Esophagus muscularis mucosa (tissue), 4 donors: ENCODE data around the gene PLN. TPM values are rescaled to one million over a fixed set of nuclear protein-coding genes. Genes with fewer than 3 reads are reported as not detected.

Experiments
- DNase-seq: peaks from one replicate; pipeline ENCODE4 v3.0.0-alpha.2; 2017; ENCODE audit errors: extremely low spot score
- H3K27ac ChIP-seq, 4 donors: fragments of 200-600 bp; sonication (generic); replicated peaks in 1 of 4; 1 replicate in 3 of 4; 2 replicates in 1 of 4; pipeline ENCODE4 v1.5.1; 2016 to 2019; ENCODE audit warnings: mild to moderate bottlenecking in 1 of 4
- H3K27me3 ChIP-seq, 4 donors: fragments of 200-600 bp; sonication (generic); one replicate each; pipeline versions ENCODE4 v1.5.1 to v1.6.0; 2016 to 2019
- H3K36me3 ChIP-seq, 4 donors: fragments of 200-600 bp; sonication (generic); one replicate each; pipeline ENCODE4 v1.5.1; 2016 to 2019
- H3K4me1 ChIP-seq, 4 donors: fragments of 200-600 bp; sonication (generic); one replicate each; pipeline ENCODE4 v1.5.1; 2016 to 2019
- H3K4me3 ChIP-seq, 4 donors: fragments of 200-600 bp; sonication (generic); 1 replicate in 2 of 4; 2 replicates in 2 of 4; pipeline ENCODE4 v1.5.1; 2016 to 2019; ENCODE audit warnings: mild to moderate bottlenecking in 4 of 4, moderate library complexity in 1 of 4
- H3K9me3 ChIP-seq, 4 donors: fragments of 200-600 bp; sonication (generic); 1 replicate in 3 of 4; 2 replicates in 1 of 4; pipeline ENCODE4 v1.5.1; 2016 to 2019
- EP300 ChIP-seq: sonication (generic); formaldehyde crosslinking; IDR thresholded peaks from one replicate; pipeline ENCODE4 v1.6.1; 2017; ENCODE audit warnings: antibody characterized with exemption
- POLR2A ChIP-seq: fragments of 450-650 bp; IDR thresholded peaks from one replicate; pipeline ENCODE4 v1.6.1; 2017; ENCODE audit warnings: antibody characterized with exemption, moderate library complexity, mild to moderate bottlenecking, low read depth
- POLR2AphosphoS5 ChIP-seq, 2 donors: sonication (generic); formaldehyde crosslinking; IDR thresholded peaks; one replicate each; pipeline ENCODE4 v1.6.1; 2017; ENCODE audit warnings: antibody characterized with exemption in 2 of 2
- WGBS: methylation state at CpG from one replicate; pipeline ENCODE4 v1.1.5; 2018; 5-methylcytosine and 5-hydroxymethylcytosine counted together
- intact Hi-C: fragments of 100-400 bp; cut with DNase I; formaldehyde crosslinking; loops from one replicate; pipeline ENCODE4 v1.15.1; 2023
- total RNA-seq, 4 donors: library from RNA; depleted of rRNA; stranded (reverse); fragments of >200 nt; gene quantifications; one replicate each; pipeline versions ENCODE4 v1.1.0 to v1.2.1, GENCODE V29; 2016
- TF ChIP-seq, protein P1 (sequence below), 3 experiments: fragments of 200-600 bp in 2 of 3; fragments of 450-650 bp in 1 of 3; sonication (generic) in 2 of 3; IDR thresholded peaks; one replicate each; pipeline ENCODE4 v1.5.1; 2017 to 2019; ENCODE audit warnings: antibody characterized with exemption in 3 of 3, mild to moderate bottlenecking in 2 of 3, moderate library complexity in 1 of 3

The PLN gene
- total RNA-seq, 4 donors from 2014 or later: 262 to 431 (median 319) TPM

DNA sequence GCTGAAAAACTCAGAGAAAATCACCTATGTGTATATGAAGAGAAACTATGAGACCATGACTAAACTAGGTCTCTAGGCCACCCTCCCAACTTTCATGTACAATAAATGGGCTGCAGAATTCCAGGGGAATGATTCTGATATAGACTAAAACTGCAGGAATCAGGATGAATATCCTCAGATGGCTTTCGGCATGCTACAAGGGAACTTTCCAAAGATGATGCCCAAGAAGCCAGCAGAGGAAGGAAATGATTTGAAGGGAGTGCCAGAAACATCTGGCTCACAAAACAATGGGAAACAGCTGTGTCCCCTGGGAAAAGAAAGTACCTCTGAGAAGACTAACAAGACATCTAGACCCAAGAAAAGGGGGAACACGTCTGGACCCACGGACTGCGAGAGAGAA is 41.1 kb downstream of the PLN start:
- no peaks in the 10 kb centered on the region for H3K36me3 ChIP-seq
- H3K27ac ChIP-seq: no peak overlapping the region
- TF ChIP-seq EP300: no peak
- TF ChIP-seq POLR2AphosphoS5 (IDR thresholded peaks at IDR 0.05): no peak
- H3K4me3 ChIP-seq: no peak overlapping the region
- intact Hi-C loops: loop anchor here (10.0 kb wide), 1 partner anchor 186 kb away; no protein-coding TSS in a partner anchor
- H3K4me1 ChIP-seq: peaks cover 0 to 20% (median 18%) of the 10 kb centered on the region in 4 donors
- 59% methylated on average over 4 of the region's 4 CpGs for WGBS
- DNase-seq: no peak
- no peaks in the 10 kb centered on the region for H3K27me3 ChIP-seq
- H3K9me3 ChIP-seq: no peaks in the 10 kb centered on the region

DNA sequence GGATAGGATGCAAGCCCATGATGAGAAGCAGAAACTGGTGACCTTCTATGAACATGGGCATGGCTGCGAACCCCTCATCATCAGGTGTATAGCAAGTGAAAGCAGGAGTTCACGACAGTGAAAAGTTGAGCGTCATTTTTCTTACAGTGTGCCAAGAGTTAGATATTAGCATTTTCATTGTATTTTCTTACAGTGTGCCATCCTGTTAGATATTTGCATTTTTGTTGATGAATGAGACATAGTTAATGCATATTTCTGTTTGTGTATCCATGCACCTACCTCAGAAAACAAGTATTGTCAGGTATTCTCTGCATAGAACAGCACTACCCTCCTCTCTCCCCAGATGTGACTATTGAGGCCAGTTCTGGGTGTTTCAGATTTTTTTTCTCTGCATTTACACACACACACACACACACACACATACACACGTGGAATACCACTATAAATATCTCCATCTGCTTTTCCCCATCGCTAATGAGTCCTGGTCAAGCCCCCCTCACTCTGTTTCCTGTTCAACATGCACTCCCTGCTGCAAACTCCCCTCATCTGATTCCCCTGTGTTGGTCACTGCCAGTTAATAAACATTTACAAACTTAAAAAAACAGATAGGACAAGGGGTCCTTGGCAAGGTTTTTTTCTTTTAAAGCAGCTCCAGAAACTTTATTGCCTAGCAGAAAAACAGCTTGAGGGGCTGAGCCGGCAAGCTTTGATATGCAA is 41.7 kb downstream of the PLN start:
- H3K4me1 ChIP-seq: peaks cover 0 to 20% (median 18%) of the 10 kb centered on the region in 4 donors
- intact Hi-C loops: loop anchor here (10.0 kb wide), 1 partner anchor 185 kb away; no protein-coding TSS in a partner anchor
- no peaks in the 10 kb centered on the region for H3K27me3 ChIP-seq
- no peaks in the 10 kb centered on the region for H3K9me3 ChIP-seq
- no peak overlapping the region for H3K27ac ChIP-seq
- H3K36me3 ChIP-seq: no peaks in the 10 kb centered on the region
- TF ChIP-seq POLR2A (no peak), POLR2AphosphoS5 (IDR thresholded peaks at IDR 0.05) (no peak), EP300 (no peak)
- TF ChIP-seq, protein P1, sequence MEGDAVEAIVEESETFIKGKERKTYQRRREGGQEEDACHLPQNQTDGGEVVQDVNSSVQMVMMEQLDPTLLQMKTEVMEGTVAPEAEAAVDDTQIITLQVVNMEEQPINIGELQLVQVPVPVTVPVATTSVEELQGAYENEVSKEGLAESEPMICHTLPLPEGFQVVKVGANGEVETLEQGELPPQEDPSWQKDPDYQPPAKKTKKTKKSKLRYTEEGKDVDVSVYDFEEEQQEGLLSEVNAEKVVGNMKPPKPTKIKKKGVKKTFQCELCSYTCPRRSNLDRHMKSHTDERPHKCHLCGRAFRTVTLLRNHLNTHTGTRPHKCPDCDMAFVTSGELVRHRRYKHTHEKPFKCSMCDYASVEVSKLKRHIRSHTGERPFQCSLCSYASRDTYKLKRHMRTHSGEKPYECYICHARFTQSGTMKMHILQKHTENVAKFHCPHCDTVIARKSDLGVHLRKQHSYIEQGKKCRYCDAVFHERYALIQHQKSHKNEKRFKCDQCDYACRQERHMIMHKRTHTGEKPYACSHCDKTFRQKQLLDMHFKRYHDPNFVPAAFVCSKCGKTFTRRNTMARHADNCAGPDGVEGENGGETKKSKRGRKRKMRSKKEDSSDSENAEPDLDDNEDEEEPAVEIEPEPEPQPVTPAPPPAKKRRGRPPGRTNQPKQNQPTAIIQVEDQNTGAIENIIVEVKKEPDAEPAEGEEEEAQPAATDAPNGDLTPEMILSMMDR (IDR thresholded peaks at IDR 0.05): no peak
- H3K4me3 ChIP-seq: no peak overlapping the region
- no peak for DNase-seq
- 62% methylated on average over 6 of the region's 6 CpGs for WGBS

DNA sequence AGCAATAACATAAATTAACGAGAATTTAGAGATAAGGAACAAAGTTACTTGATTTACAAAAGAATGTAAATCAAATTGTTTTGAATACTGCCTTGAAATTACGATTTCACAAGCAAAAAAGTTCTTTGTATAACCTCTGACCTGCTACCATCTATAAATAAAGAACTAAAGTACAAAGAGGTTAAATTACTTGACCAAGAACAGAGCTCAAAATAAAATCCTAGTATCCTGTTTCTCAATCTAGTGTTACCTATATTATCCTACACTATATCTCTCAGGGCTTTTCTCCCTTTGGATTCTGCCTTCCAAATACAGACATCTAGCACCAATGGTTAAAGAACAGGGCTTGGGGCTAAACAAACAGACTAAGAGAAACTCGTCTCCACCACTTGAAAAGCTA is 43.8 kb downstream of the PLN start:
- peaks cover 0 to 20% (median 18%) of the 10 kb centered on the region in 4 donors for H3K4me1 ChIP-seq
- H3K27ac ChIP-seq: no peak overlapping the region
- no peak overlapping the region for H3K4me3 ChIP-seq
- 88% methylated on average over 3 of the region's 3 CpGs for WGBS
- no peaks in the 10 kb centered on the region for H3K9me3 ChIP-seq
- DNase-seq: no peak
- TF ChIP-seq, protein P1 (IDR thresholded peaks at IDR 0.05): no peak
- TF ChIP-seq EP300 (no peak), POLR2A (no peak), POLR2AphosphoS5 (IDR thresholded peaks at IDR 0.05) (no peak)
- intact Hi-C loops: no loop called here
- H3K36me3 ChIP-seq: no peaks in the 10 kb centered on the region
- no peaks in the 10 kb centered on the region for H3K27me3 ChIP-seq

DNA sequence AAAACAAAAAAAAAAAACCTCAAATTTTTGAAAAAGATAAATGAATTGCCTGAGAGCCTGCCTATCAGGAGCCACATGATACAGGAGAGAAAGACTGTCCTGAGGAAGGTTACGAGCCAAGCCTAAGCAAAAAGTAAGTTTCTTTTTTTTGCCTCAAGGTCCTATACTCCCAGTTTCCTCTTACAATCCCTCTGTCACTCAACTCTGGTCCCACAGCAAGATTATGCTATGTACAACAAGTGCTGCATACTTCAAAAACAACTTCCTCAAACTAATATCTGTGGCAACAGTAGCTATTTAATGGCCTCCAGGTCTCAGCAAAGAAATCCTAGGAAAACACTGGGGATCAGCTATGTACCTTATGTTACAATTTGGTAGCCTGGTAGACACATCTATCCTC is 46.8 kb downstream of the PLN start:
- intact Hi-C loops: no loop called here

DNA sequence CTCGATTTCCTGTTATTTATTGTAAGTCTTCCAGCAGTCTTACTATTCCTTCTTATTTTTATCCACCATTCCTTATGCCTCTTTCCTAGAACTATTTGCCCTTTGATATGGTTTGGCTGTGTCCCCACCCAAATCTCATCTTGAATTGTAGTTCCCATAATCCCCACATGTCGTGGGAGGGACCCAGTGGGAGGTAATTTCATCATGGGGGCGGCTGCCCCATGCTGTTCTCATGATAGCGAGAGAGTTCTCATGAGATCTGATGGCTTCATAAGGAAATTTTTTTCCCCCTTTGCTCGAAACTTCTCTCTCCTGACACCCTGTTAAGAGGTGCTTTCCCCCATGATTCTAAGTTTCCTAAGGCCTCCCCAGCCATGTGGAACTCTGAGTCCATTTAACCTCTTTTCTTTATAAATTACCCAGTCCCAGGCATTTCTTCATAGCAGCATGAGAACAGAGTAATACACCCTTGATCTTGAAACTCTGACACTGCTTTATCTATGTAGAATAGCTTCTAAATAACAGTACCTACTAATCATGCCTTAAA is 48.8 kb downstream of the PLN start:
- WGBS: 94% methylated on average over 5 of the region's 5 CpGs
- H3K27ac ChIP-seq: no peak overlapping the region
- TF ChIP-seq POLR2A: no peak
- TF ChIP-seq EP300: no peak
- no peak for TF ChIP-seq POLR2AphosphoS5 (IDR thresholded peaks at IDR 0.05)
- no peaks in the 10 kb centered on the region for H3K27me3 ChIP-seq
- intact Hi-C loops: no loop called here
- H3K9me3 ChIP-seq: no peaks in the 10 kb centered on the region
- H3K4me1 ChIP-seq: peaks cover 0 to 5% (median 0%) of the 10 kb centered on the region in 4 donors
- no peaks in the 10 kb centered on the region for H3K36me3 ChIP-seq
- DNase-seq: peak; percentile 62
- no peak overlapping the region for H3K4me3 ChIP-seq

More for the DNA sequence above, 46.8 kb downstream of the PLN start:
- Histone ChIP-seq H3K4me3 (no peak overlapping the region), H3K36me3 (no peaks in the 10 kb centered on the region), H3K27me3 (no peaks in the 10 kb centered on the region), H3K27ac (no peak overlapping the region), H3K9me3 (no peaks in the 10 kb centered on the region), H3K4me1 (peaks cover 5 to 9% (median 7%) of the 10 kb centered on the region in 4 donors)
- peak; percentile 29 for DNase-seq
- TF ChIP-seq POLR2AphosphoS5 (IDR thresholded peaks at IDR 0.05) (no peak), POLR2A (no peak), EP300 (no peak)
- TF ChIP-seq, protein P1 (IDR thresholded peaks at IDR 0.05): no peak
- WGBS: 84% methylated on average over 1 of the region's 1 CpG
